ENCODE measurements around the gene SCN3B. TPM values are rescaled to one million over a fixed set of nuclear protein-coding genes. Genes with fewer than 3 reads are reported as not detected.
"Not testable (repeated sequence)": the region's sequence is repeated elsewhere in the genome, so short reads cannot be mapped to it uniquely, and the experiment has no call there.

SCN3B gene, protein sequence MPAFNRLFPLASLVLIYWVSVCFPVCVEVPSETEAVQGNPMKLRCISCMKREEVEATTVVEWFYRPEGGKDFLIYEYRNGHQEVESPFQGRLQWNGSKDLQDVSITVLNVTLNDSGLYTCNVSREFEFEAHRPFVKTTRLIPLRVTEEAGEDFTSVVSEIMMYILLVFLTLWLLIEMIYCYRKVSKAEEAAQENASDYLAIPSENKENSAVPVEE
- polyA plus RNA-seq (ENCODE audit: insufficient read length): 2.5 TPM
- long read RNA-seq, donor 1: 0 reads
- long read RNA-seq, donor 2: 0 reads
- long read RNA-seq, donor 3: 0 reads
- long read RNA-seq, donor 4: 0 reads
- long read RNA-seq, donor 5: 0 reads
- long read RNA-seq, donor 6: 0 reads
- long read RNA-seq, donor 7: 0 reads
- long read RNA-seq, donor 8: 0 reads

DNA sequence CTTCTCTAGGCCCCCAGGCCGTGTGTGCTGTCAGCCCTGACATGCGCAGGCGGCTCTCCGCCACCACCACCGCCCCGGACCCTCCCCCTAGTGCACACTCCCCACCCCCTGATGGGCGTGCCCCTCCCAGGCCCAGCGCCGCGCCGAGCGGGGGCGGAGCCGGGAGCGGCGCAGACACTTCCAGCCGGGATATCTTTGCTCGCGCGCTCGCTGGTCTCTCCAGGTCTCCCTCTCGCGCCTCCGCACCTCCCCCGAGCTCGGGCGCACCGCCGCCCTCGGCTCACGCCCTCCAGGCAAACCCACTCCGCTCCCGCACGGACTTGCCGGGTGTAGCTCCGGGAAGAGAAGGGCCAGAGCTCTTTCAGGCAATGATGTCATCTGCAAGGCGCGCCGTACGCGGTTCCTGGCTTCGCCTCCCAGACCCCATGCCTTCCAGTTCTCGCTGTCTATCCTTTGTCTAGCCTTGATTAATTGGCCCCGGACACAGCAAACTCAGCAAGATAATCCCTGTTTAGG is at the start of gene SCN3B:
TSS of gene SCN3B (minus strand) at position 59 of the 516 bp plus-strand sequence. CDS start 823 bp downstream, outside the sequence.
- DNase-seq: peak; percentile 81

DNA sequence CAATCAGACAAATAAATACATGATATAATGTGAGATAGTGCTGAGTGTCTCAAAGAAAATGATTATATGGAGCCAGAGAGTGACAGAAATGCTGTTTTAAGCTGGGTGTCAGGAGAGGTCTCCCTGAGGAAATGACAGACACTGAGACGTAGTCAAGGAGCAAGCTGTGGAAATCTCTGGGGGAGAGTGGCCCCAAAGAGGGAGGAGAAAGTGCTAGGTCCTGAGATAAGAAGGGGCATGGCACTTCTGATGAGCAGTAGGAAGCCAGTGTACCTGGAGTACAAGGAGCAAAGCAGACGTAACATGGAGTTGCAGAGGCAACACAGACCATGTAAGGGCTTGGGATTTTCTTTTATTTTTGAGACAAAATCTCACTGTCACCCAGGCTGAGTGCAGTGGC is 48.3 kb upstream of the SCN3B start:
- no peak for DNase-seq

DNA sequence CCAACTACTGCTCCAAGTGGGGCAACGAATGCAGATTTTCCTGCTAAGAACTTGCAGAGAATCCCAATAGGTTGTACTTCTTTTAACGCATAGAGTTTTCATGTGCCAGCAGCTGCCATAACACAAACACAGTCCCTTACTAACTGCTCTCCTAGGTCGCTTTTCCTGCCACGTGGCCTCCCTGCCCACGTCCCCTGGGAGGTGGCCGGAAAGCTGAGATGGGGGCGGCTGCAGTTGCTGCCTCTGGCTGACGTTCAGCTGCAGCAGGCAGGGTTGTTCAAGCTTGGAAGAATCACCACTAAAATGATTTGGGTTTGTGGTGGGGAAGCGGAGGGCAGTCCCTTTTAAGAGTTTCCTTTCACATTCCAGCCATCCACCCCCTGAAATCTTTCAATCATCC is 47.7 kb upstream of the SCN3B start:
- peak; percentile 18 for DNase-seq

DNA sequence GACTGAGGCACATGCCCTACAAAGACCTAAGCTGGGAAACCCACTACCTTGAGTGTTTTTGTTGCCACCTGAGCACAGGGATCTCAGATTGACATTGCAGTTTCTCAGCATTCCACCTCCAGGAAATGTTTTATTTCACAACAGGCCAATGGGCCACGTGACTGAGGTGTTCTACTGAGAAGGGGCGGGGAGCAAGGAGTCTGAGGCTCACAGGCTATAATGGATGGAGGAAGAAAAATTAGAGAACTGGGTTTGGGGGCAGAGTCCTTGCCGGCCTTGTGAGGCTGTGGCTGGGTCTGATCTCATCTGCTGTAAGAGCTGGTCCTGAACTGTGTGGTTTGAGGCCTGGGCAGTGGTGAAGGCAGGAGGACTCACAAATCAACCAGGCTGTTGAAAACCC is 46.3 kb upstream of the SCN3B start:
- DNase-seq: no peak

DNA sequence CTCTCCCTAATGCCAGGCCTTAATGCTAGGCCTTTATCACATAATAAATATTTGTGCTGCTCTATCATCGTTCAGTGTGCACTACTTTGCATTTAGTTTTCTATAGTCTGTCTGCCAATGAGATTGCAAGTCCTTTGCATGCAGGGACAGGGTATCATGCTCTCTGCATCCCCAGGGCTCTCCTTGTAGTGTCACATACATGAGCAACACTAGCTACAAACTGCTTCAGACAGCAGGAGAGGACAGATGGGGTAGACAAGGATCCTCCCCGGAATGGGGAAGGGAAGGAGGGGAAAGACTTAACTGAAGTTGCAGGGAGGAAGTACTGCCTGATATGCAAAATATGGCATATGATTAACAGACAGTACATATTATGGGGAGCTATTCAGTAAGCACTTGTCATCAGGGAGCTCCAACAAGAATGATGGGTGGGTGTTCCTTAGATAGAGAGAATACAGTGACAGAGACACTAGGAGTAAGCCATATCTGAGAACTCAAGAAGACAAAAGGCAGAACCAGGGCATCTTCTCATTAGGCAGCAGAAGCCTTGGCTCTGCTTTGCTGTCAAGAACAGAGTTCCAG is 44.2 kb upstream of the SCN3B start:
- no peak for DNase-seq

DNA sequence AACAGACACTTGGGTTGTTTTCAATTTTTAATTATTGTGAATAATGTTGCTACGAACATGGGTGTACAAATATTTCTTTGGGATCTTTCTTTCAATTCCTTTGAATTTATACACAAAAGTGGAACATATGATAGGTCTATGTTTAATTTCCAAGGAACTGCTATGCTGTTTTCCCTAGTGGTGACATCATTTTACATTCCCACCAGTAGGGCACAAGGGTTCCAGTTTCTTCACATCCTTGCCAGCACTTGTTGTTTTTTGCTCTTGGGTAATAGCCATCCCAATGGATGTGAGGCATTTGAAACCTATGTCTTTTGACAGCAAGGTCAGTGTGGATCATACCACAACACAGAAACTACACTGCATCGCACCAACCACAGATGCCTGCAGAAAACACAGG is 41.8 kb upstream of the SCN3B start:
- no peak for DNase-seq

DNA sequence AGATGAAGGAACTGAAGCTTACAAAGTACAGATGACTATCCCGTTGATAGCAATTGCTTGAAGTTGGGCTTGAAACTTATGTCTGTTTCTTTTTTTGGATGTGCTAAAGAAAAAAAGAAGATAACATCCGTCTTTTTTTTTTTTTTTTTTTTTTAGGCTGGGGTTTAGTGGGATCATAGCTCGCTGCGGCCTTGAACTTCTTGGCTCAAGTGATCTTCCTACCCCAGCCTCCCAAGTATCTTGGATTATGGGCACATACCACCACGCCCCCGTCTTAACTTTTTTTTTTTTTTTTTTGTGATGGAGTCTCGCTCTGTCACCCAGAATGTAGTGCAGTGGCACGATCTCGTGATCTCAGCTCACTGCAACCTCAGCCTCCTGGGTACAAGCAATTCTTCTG is 40.8 kb upstream of the SCN3B start:
- no peak for DNase-seq

DNA sequence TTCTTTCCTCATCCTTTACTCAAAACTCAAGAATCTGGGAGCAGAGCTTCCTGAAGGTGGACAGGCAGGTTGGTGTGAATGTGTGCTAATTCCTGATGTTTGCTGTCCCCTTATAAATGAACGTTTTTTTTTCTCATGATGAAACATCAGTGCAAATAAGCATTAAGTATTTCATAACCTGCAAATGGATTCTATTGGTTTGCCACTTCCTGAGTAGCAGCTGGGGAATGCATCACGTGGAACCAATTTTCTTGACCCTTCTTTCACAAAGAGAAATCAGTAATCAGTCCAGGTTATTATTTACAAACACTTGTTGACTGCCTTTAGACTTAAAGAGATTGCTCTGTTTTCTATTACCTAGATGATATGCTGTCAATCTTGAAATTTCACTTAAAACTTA is 40.1 kb upstream of the SCN3B start:
- DNase-seq: no peak

DNA sequence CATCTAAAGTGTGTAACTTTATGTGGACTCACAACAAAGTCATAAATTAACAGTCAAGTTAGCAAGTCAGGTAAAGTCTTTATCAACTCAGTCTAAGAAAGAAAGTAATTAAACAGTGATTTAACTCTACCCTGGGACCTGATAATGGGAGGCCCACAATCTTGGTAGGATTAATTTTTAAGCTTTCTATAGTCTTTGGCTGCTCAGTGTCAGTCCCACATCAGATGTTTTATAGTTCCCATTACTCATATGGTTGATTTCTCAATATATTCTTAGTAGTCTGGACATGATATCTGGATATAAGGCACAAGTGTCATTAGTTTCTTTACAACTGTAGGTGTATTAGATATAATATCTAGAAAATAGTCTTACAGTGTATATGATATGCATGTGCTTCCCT is 38.5 kb upstream of the SCN3B start:
- DNase-seq: no peak

DNA sequence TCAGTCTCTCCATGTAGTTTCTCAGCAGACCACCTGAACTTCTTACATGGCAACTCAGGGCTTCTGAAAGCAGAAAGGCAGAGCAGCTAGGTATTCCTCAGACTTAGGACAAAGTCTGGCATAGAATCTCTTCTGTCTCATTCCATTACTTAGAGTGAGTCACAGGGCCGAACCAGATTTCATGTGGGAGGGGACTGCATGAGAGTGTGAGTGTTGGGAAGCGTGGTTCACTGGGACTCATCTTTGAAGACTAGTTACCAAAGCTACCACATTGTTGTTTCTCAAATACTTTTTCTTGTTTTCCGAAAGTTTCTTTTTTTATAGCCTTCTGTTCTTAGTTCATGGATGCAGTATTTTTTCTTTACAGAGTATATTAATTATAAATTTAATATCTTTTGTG is 36.1 kb upstream of the SCN3B start:
- no peak for DNase-seq

DNA sequence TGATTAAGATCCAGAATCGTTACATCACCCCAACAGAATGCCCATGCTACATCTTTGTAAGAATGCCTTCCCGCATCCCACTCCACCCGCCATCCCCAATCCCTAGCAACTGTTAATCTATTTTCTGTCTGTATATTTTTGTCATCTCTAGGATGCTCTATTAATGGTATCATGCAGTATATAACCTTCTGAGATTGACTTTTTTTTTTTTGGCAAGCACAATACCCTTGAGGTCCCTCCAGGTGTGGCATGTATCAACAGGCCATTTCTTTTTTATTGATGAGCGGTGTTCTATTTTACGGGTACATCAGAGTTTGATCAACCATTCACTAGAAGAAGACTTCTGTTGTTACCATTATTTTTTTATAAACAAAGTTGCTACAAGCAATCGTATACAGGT is 30.2 kb upstream of the SCN3B start:
- no peak for DNase-seq

DNA sequence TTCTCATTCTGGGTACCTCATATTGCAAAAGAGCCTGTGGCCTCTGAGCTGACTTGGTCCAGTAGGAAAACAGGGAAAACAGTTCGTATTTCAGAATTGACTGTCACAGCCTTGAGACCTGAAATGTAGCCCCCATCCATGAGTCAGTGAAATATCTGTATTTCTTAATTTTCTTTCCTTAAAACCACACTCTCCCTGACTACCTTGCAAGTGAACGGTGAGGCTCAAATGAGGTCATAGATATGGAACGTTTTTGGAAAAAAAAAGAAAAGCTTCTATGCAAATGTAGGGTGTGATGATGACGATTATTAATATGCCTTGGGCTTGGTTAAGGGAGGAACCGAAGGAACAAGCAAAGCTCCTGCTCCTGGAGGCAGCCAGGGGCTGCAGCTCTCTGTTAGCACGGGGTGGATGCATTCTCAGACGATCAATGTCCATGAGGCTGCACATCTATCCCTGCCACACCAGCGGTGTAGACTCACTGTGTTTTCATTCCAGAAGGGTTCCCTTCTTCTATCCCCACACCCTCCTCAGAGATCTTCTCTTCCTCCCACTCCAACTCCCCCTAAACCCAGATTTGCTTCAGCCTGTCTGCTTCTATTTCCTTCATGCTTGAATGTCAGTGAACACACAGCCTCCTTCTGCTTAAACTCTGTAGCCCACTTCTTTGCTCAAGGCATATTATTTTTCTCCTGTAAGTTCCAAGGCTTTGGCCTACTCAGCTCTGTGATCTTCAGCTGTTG is 29.2 kb upstream of the SCN3B start:
- no peak for DNase-seq

DNA sequence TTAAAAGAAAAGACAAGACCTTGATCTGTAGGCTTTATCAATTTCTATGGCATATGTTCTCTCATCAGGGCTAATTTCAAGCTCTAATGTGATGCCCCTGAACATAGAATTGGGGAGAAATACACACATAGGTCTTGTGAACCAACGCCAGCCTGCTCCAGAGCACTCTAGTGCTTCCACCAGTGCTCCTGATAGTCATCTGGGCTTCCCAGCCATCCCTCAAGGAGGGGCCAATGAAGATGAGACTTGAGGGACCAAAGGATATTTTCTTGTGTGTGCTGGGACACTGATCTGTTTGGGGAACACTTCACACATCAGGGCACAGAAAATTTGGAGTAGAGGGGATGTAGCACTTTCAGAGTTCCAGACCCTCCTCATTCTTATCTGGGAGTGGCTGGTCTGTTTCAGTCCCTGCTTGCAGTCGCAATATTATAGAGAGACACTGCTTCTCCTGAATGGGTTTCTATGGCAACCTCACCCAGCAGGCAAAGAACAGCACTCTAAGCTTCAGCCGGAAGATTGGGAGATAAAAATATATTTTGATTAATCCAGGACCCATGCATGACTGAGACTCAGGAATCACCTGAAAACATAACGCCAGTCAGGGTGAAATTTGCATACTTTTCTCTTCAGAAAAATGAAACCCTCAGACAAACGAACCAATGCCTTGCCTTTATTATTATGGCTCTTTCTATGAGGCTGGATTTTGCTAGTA is 28.4 kb upstream of the SCN3B start:
- no peak for DNase-seq

DNA sequence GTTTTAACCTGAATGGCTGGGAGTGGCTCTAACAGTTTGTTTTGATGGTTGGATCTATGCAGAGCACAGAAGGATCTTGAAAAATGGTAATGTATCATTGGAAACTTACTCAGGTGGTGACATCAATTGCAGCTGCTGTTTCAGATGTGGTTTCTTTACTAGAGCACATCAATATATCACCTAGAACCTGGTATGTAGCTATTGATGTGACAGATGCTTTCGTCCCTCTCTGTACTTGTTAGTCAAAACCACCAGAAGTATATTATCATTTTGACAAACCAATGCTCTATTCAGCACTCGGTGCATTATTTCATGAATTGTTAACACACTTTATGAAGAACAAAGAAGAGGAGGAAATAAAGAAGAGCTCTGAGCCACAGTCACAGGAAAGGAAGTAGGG is 26.6 kb upstream of the SCN3B start:
- no peak for DNase-seq

DNA sequence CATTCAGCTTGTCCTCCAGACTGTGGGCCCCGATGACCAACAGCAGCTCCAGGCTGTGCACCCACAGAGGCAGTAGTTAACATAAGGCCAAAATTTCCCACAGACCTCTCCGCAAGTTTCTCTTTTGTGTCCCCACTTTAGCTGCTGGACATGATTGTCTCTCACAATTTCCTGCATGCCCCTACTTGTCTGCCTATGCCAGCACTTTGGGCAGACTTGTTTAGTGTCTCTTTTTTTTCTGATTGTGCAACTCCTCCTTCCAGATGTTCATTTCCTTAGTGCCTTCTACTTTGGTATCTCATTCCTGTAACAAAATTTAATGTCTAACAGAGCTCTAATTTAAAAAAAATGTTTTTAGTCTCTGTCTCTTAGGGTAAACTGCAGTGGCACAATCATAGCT is 23.8 kb upstream of the SCN3B start:
- DNase-seq: no peak

DNA sequence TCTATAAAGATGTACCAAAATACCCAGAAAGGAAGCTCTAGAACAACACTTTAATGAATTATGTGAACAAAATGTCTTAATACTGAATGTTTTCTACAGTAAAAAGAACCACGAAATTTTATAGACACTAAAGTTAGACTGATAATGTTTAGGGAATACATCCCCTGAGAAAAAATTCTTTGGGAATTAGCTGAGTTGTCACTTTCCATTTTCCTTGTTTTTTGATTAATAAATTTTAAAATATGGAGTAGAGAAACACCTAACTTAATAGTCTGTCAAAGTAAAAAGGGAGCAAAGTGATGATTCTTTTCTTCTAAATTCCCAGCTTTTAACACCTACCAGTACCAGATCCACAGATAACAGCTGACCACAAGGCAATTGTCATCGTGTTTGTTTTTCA is 23.1 kb upstream of the SCN3B start:
- DNase-seq: no peak

DNA sequence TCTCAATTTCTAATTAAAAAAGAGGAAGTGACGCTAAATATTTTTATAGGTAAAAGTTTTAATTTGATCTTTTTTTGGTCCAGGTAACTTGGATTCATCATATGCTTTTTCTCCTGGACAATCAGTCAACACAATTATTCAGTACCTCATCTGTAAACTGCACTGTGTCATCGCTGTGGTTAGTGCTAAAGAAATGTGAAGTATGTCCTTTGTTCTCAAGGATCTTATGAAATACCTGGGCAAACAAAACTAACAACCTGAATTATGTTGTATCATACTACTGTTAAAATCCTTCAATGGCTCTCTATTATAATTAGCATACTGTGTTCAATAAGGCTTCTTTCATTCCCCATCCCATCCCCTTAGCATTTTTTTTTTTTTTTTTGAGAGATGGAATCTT is 19.9 kb upstream of the SCN3B start:
- DNase-seq: no peak

DNA sequence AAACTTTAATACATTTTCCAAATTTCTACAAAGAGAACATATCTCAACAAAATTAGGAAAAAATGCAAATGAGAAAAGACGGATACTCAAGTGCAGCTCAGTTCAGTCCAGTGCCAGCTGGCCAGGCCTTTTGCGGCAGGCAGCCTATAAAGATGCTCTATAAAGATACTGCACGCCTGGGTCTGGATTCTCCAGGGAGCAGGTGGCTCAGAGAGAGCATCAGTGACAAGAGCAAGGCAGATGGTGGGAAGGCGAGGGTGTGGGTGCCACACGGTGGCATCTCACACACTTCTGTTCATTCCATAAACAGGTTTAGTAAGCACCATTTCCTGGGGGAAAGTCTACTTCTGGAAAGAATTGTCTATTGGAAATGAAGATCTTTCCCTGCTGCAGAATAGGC is 18.1 kb upstream of the SCN3B start:
- no peak for DNase-seq

DNA sequence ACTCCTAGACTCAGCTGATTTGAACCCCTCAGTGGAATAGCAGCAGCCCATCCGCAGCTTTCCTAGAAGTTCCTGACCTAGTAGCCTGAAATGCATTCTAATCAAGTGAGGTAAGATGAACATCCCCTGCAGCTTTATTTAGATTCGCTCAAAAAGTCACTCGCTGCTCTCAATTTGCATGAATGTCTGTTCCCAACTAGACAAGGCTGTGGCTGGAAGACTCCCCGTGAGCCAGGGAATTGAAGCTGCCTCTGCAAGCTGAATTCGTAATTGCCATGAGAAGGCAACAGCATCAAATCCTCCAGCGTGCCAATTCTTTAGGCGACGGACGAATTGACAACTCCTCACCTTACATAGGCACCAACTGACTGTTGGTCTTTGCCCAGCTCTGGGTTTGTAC is 17.1 kb upstream of the SCN3B start:
- DNase-seq: no peak

DNA sequence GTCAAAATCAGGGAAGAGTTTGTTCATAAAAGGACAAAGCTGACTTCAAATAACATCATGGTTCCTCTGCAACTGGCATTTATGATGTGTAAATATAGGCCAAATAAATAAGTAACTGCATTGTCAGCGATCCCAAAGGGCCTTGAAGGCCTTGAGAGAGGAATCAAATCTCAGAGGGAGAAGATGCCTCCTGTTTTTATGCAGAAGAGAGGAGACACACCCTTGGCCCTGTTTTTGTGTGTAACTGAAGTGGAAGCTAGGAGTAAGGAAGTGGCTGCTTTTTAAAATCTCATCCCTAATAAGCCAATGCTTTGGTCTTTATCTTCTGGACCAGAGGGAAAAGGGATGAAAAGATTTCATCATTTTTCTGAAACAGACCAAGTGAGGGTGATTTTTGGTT is 15.7 kb upstream of the SCN3B start:
- DNase-seq: no peak

DNA sequence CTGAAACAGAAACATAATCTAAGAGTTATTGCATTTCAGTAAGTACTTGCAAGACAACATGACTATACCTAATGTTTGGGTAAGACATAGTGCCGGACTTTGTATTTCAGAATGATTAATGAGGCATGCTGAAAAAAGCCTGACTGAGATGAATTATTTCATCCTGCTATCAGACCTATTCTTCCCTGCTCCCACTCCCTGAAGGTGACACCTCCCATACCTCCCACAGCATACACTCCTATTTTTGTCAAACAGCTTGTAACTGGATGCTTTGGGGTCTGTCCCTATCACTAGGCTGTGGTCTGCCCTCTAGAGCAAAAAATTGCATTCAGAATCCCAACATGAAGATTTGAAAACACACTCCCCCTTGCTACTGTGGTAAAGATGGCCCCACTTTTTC is 10.9 kb upstream of the SCN3B start:
- peak; percentile 40 for DNase-seq

DNA sequence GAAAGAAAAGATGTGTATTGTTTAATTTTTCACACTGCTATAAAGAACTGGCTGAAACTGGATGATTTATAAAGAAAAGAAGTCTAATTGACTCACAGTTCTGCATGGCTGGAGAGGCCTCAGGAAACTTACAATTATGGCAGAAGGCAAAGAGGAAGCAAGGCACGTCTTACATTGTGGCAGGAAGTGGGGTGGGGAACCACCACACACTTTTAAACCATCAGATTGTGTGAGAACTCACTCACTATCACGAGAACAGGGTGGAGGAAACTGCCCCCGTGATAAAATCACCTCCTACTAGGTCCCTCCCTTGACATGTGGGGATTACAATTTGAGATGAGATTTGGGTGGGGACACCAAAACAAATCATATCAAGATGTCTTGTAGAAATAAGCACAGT is 5.5 kb upstream of the SCN3B start:
- not testable (repeated sequence) for DNase-seq

DNA sequence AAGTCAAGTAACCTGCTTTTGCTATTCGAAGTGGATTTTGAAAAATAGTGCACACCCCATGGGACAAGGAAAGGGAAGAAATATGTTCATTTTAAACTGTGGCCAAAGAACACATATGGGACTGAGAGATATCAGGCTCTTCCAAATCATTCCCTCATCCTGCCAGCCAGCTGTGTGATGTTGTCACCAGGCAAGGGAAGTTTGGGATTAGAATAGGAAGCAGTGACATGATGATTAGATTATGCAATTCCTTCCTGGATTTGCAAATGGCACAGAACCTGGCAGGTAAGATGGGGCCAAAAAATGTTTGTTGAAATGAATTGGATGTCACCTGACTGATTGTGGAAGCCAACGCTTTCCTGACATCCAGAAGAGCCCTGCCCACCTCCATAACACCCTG is 4.9 kb upstream of the SCN3B start:
- no peak for DNase-seq
